ENCODE results near the gene RNASE4. TPM values are rescaled to one million over a fixed set of nuclear protein-coding genes. Genes with fewer than 3 reads are reported as not detected.

The RNASE4 gene
- total RNA-seq, 1 donor from 2014 or later = 5.7 TPM

GRCh38 chr14:20645481-20645880, 38.9 kb upstream of the RNASE4 start:
- H3K27ac Mint-ChIP-seq = no peak overlapping the region
- H3K36me3 Mint-ChIP-seq (ENCODE audit: insufficient read depth) = no peaks in the 10 kb centered on the region
- TF ChIP-seq CTCF (IDR thresholded peaks at IDR 0.05; ENCODE audit: unreplicated experiment) = no peak
- DNase-seq (ENCODE audit: low spot score, unreplicated experiment) = no peak
- peaks cover 34% of the 10 kb centered on the region for H3K27me3 Mint-ChIP-seq
- H3K4me1 Mint-ChIP-seq (ENCODE audit: low read depth) = no peaks in the 10 kb centered on the region
- no peak overlapping the region for H3K4me3 Mint-ChIP-seq (ENCODE audit: low read depth)
- H3K9me3 Mint-ChIP-seq (ENCODE audit: low read depth) = no peaks in the 10 kb centered on the region

GRCh38 chr14:20652996-20653975, 31.1 kb upstream of the RNASE4 start:
- Mint-ChIP-seq H3K36me3 (ENCODE audit: insufficient read depth) (no peaks in the 10 kb centered on the region), H3K27me3 (peaks cover 67% of the 10 kb centered on the region), H3K27ac (peak overlapping the region; percentile 52), H3K4me3 (ENCODE audit: low read depth) (peak overlapping the region; percentile 64), H3K4me1 (ENCODE audit: low read depth) (peaks cover 1% of the 10 kb centered on the region), H3K9me3 (ENCODE audit: low read depth) (no peaks in the 10 kb centered on the region)
- no peak for DNase-seq (ENCODE audit: low spot score, unreplicated experiment)
- TF ChIP-seq CTCF (IDR thresholded peaks at IDR 0.05; ENCODE audit: unreplicated experiment) = no peak

- TF ChIP-seq CTCF (IDR thresholded peaks at IDR 0.05; ENCODE audit: unreplicated experiment) = no peak
- Mint-ChIP-seq H3K4me3 (ENCODE audit: low read depth) (no peak overlapping the region), H3K9me3 (ENCODE audit: low read depth) (no peaks in the 10 kb centered on the region), H3K4me1 (ENCODE audit: low read depth) (peaks cover 1% of the 10 kb centered on the region), H3K27me3 (peaks cover 84% of the 10 kb centered on the region), H3K27ac (no peak overlapping the region), H3K36me3 (ENCODE audit: insufficient read depth) (no peaks in the 10 kb centered on the region)
- DNase-seq (ENCODE audit: low spot score, unreplicated experiment) = no peak
These were observed 28.5 kb upstream of the RNASE4 start for GRCh38 chr14:20655851-20656250.

- peaks cover 1% of the 10 kb centered on the region for H3K4me1 Mint-ChIP-seq (ENCODE audit: low read depth)
- no peaks in the 10 kb centered on the region for H3K9me3 Mint-ChIP-seq (ENCODE audit: low read depth)
- H3K36me3 Mint-ChIP-seq (ENCODE audit: insufficient read depth) = no peaks in the 10 kb centered on the region
- H3K4me3 Mint-ChIP-seq (ENCODE audit: low read depth) = no peak overlapping the region
- H3K27ac Mint-ChIP-seq = no peak overlapping the region
- no peak for TF ChIP-seq CTCF (IDR thresholded peaks at IDR 0.05; ENCODE audit: unreplicated experiment)
- no peak for DNase-seq (ENCODE audit: low spot score, unreplicated experiment)
- peaks cover 85% of the 10 kb centered on the region for H3K27me3 Mint-ChIP-seq
These were observed 28.1 kb upstream of the RNASE4 start for GRCh38 chr14:20656274-20656673.

- no peaks in the 10 kb centered on the region for H3K36me3 Mint-ChIP-seq (ENCODE audit: insufficient read depth)
- H3K4me3 Mint-ChIP-seq (ENCODE audit: low read depth) = no peak overlapping the region
- no peak for DNase-seq (ENCODE audit: low spot score, unreplicated experiment)
- H3K27me3 Mint-ChIP-seq = peaks cover 87% of the 10 kb centered on the region
- peak; percentile 33 for TF ChIP-seq CTCF (IDR thresholded peaks at IDR 0.05; ENCODE audit: unreplicated experiment)
- H3K9me3 Mint-ChIP-seq (ENCODE audit: low read depth) = no peaks in the 10 kb centered on the region
- H3K4me1 Mint-ChIP-seq (ENCODE audit: low read depth) = peaks cover 1% of the 10 kb centered on the region
- no peak overlapping the region for H3K27ac Mint-ChIP-seq
These were observed 26.8 kb upstream of the RNASE4 start for GRCh38 chr14:20657216-20658211.

Data from progenitor cell of endocrine pancreas (in vitro differentiated cells).